T-helper 2 cell treated with Interferon-gamma antibody and Interleukin-4, amounts not matched to agents 5 μg/mL and 100 μg/mL, for 36 hours (primary cell): Measurements from ENCODE around the gene ANKMY1.

Experiments used
- DNase-seq: peaks from one replicate; pipeline ENCODE4 v3.0.0; 2021; ENCODE audit warnings: low spot score
- H3K27ac Mint-ChIP-seq: one replicate; pipeline ENCODE4 v1.8.0; 2021; ENCODE audit warnings: mild to moderate bottlenecking, mixed read lengths
- H3K27me3 Mint-ChIP-seq: one replicate; pipeline ENCODE4 v1.8.0; 2021; ENCODE audit warnings: low read depth, mixed read lengths
- H3K36me3 Mint-ChIP-seq: one replicate; pipeline ENCODE4 v1.8.0; 2021; ENCODE audit warnings: low read depth, mixed read lengths
- H3K4me1 Mint-ChIP-seq: one replicate; pipeline ENCODE4 v1.8.0; 2021; ENCODE audit warnings: low read depth, mixed read lengths
- H3K4me3 Mint-ChIP-seq: one replicate; pipeline ENCODE4 v1.8.0; 2022; ENCODE audit warnings: mild to moderate bottlenecking, moderate library complexity, mixed read lengths
- H3K9me3 Mint-ChIP-seq: one replicate; pipeline ENCODE4 v1.8.0; 2021; ENCODE audit warnings: mixed read lengths

Gene ANKMY1

DNA sequence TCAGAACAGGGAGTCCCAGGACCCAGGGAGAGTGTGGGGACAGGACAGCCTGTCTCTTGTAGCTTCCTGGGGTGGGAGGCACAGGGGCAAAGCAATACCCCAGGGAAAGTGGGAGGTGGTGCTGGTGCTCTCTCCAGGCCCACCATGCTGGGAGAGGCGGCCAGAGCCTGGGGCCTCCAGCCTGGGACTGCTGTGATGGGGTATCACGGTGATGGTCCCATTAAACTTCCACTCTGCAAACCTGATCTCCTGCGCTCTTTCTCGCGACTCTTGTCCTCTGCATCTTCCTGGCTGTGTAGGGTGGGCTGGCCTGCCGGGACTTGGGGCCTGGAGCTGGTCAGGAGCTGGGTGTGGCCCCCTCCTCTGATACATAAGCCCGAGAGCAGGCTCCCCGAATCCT, 20.7 kb upstream of the ANKMY1 start:
- DNase-seq: no peak
- Mint-ChIP-seq H3K9me3 (no peaks in the 10 kb centered on the region), H3K27ac (no peak overlapping the region), H3K4me1 (peaks cover 24% of the 10 kb centered on the region), H3K4me3 (no peak overlapping the region), H3K27me3 (no peaks in the 10 kb centered on the region), H3K36me3 (peaks cover 39% of the 10 kb centered on the region)

DNA sequence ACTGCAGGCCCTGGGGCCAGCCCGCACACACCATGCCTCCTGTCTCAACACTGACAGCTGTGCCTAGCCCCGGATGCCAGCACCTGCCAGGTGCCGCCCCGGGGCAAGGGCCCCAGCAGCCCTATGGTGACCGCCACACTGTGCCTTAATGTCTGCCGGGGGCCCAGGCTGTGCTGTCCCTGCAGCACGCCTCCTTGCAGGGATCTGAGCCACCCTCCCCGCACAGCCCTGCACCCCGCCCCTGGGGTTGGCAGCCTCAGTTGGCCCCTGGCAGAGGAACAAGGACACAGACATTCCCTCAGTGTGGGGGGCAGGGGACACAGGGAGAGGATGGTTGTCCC, 20.3 kb upstream of the ANKMY1 start:
- Mint-ChIP-seq H3K9me3 (no peaks in the 10 kb centered on the region), H3K27me3 (no peaks in the 10 kb centered on the region), H3K4me3 (no peak overlapping the region), H3K27ac (no peak overlapping the region), H3K4me1 (peaks cover 21% of the 10 kb centered on the region), H3K36me3 (peaks cover 39% of the 10 kb centered on the region)
- no peak for DNase-seq

DNA sequence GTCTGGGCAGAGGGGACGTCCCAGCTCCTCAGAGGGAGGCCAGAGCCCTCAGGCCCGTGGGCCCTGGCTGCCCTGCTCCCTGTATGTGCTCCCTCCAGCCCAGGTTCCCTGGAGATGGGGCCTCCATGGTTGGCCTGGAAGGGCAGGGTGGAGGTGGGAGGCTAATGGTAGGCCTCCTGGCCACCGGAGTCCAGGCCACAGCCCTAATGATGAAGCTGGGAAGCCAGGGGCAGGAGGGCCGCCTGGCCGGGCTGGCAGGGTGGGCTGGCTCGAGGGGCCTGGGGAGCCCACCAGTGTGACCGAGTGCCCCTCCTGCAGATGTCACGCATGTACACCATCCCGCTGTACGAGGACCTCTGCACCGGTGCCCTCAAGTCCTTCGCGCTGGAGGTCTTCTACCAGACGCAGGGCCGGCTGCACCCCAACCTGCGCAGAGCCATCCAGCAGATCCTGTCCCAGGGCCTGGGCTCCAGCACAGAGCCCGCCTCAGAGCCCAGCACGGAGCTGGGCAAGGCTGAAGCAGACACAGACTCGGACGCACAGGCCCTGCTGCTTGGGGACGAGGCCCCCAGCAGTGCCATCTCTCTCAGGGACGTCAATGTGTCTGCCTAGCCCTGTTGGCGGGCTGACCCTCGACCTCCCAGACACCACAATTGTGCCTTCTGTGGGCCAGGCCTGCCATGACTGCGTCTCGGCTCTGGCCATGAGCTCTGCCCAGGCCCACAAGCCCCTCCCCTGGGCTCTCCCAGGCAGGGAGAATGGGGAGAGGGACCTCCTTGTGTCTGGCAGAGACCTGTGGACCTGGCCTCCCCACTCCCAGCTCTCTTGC, 19.7 kb upstream of the ANKMY1 start:
- DNase-seq: no peak
- Mint-ChIP-seq H3K9me3 (no peaks in the 10 kb centered on the region), H3K4me3 (no peak overlapping the region), H3K27me3 (no peaks in the 10 kb centered on the region), H3K4me1 (peaks cover 18% of the 10 kb centered on the region), H3K36me3 (peaks cover 39% of the 10 kb centered on the region), H3K27ac (no peak overlapping the region)

GRCh38 chr2:240576436-240577205, 18.8 kb upstream of the ANKMY1 start:
- Mint-ChIP-seq H3K9me3 (no peaks in the 10 kb centered on the region), H3K27ac (no peak overlapping the region), H3K27me3 (no peaks in the 10 kb centered on the region), H3K4me1 (peaks cover 15% of the 10 kb centered on the region), H3K4me3 (no peak overlapping the region), H3K36me3 (peaks cover 35% of the 10 kb centered on the region)
- no peak for DNase-seq

DNA sequence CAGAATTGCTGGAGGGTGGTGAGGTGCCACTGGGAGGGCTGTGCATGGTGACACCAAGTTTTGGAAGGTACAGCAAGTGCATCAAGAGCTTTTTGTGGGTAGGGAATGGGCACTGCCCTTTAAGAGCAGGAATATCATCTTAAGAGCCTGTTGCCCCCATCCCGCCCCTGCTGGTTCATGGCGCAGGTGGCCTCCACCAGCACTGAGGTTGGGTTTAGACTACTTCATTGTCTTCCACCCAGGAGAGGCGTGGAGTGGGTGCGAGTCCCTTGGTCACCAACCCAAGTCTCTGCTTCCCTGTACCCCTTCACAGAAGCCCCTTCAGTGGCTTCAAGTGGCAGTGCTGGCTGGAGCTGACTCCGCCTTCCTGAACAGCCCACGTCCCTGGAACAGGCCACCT, 18.2 kb upstream of the ANKMY1 start:
- H3K4me3 Mint-ChIP-seq: no peak overlapping the region
- no peak overlapping the region for H3K27ac Mint-ChIP-seq
- peaks cover 39% of the 10 kb centered on the region for H3K36me3 Mint-ChIP-seq
- no peaks in the 10 kb centered on the region for H3K9me3 Mint-ChIP-seq
- peaks cover 19% of the 10 kb centered on the region for H3K4me1 Mint-ChIP-seq
- H3K27me3 Mint-ChIP-seq: no peaks in the 10 kb centered on the region
- DNase-seq: no peak

DNA sequence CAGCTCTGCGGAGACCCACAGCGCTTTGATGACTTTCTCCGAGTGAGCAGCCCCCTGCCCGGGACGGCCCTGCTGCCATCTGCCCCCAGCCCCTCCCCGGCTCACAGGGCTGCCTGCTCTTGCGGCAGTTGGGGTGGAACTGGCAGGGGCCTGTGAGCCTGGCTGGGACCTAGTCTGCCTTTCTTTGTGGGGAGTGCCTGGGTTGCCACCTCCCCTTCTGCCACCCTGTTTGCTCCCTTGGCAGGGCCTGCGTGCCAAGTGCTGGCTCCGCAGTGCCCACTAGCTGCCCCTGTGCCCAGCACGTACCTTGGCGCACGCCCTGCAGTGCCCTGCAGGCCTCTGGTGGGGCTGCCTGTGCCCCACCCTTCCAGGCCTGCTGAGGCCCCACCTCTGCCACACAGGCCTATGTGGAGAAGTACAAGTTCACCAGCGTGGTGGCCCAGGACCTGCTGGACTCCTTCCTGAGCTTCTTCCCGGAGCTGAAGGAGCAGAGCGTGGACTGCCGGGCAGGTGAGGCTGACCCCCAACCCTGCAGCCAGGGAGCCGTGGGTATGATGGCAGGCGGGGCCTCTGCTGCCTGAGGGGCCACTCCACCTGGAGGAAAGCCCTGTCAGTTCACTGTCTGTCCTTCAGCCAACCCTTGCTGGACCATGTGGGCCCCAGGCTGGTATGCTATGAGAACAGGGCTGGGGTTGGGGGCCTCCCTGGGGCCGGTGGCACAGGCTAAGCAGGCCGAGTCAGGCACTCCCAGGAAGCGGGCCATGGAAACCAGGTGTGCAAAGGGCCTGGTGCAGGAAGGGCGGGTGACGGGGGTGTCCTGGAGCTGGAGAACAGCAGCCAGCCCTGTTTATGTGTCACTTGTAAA, 17.5 kb upstream of the ANKMY1 start:
- H3K27me3 Mint-ChIP-seq: no peaks in the 10 kb centered on the region
- H3K4me1 Mint-ChIP-seq: peaks cover 21% of the 10 kb centered on the region
- H3K4me3 Mint-ChIP-seq: no peak overlapping the region
- DNase-seq: no peak
- H3K36me3 Mint-ChIP-seq: peaks cover 36% of the 10 kb centered on the region
- no peaks in the 10 kb centered on the region for H3K9me3 Mint-ChIP-seq
- H3K27ac Mint-ChIP-seq: no peak overlapping the region

- DNase-seq: no peak
- Mint-ChIP-seq H3K4me1 (peaks cover 15% of the 10 kb centered on the region), H3K36me3 (peaks cover 31% of the 10 kb centered on the region), H3K27me3 (no peaks in the 10 kb centered on the region), H3K27ac (no peak overlapping the region), H3K4me3 (no peak overlapping the region), H3K9me3 (no peaks in the 10 kb centered on the region)
These were observed 16.8 kb upstream of the ANKMY1 start for GRCh38 chr2:240574386-240575100.

- Mint-ChIP-seq H3K27me3 (no peaks in the 10 kb centered on the region), H3K9me3 (no peaks in the 10 kb centered on the region), H3K36me3 (peaks cover 33% of the 10 kb centered on the region), H3K4me3 (no peak overlapping the region), H3K4me1 (peaks cover 16% of the 10 kb centered on the region), H3K27ac (no peak overlapping the region)
- no peak for DNase-seq
These were observed 16.0 kb upstream of the ANKMY1 start for GRCh38 chr2:240573516-240574385.

DNA sequence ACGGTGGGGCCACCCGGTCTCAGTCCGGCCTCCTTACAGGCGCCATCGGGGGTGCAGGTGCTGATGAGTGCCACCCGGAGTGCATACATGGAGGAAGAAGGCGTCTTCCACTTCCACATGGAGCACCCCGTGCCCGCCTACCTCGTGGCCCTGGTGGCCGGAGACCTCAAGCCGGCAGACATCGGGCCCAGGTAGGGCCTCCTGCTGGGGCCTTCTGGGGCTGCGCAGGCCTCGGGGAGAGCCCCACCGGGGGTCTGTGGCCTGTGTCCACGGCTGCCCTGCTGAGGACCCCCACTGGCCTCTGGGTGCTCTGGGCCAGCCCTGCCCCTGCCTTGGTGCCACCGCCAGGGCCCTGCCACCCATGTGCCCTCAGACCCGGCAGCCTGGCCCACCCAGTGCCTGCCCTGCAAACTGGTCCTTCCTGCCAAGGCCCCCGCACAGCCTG, 15.3 kb upstream of the ANKMY1 start:
- Mint-ChIP-seq H3K27ac (no peak overlapping the region), H3K4me3 (no peak overlapping the region), H3K36me3 (peaks cover 31% of the 10 kb centered on the region), H3K4me1 (peaks cover 14% of the 10 kb centered on the region), H3K27me3 (no peaks in the 10 kb centered on the region), H3K9me3 (no peaks in the 10 kb centered on the region)
- no peak for DNase-seq

DNA sequence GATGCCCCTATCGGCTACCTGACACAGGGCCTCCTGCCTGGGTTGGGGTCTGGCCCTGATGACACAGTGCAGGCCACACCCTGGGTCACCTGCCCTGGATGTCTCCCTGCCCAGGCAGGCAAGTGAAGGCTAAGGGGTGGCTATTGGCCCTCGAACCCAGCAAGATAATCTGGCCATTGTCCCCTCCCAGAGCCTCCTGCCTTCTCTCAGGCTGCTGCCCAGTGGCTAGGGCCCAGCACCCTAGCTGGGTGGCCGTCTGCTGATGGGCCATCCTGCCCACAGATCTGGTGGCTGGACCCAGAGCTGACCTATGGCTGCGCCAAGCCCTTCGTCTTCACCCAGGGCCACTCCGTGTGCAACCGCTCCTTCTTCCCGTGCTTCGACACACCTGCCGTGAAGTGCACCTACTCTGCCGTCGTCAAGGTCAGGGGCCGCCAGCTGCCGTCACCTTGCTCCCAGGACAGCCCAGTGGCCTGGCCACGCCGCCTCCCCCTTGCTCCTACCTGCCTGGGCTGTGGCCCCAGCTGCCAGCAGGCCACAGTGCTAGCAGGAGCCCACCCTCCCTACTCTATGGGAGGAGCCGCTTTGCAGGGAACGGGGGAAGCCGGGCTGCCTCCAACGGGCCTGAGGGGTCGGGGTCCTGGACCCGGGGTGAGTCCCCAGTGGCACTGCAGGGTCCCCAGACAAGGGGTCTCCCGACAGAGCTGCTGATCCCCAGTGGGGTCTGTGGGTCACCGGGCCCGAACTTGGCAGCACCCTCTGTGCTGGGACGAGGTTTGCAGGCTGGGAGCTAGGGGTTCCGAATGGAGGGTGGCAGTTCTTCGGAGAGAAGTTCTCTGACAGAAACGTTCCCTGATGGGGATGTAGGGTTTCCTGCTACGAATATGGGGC, 14.6 kb upstream of the ANKMY1 start:
- Mint-ChIP-seq H3K27me3 (no peaks in the 10 kb centered on the region), H3K4me1 (peaks cover 17% of the 10 kb centered on the region), H3K9me3 (no peaks in the 10 kb centered on the region), H3K36me3 (peaks cover 33% of the 10 kb centered on the region), H3K4me3 (no peak overlapping the region), H3K27ac (no peak overlapping the region)
- DNase-seq: no peak

GRCh38 chr2:240571314-240571973, 13.7 kb upstream of the ANKMY1 start:
- Mint-ChIP-seq H3K4me1 (peaks cover 22% of the 10 kb centered on the region), H3K4me3 (peak overlapping the region; percentile 28), H3K36me3 (peaks cover 29% of the 10 kb centered on the region), H3K27me3 (no peaks in the 10 kb centered on the region), H3K9me3 (no peaks in the 10 kb centered on the region), H3K27ac (peak overlapping the region; percentile 66)
- DNase-seq: no peak
